UCSD-AML1 (cell line): ENCODE measurements around the gene OPTN.
"Not testable (repeated sequence)": the region's sequence is repeated elsewhere in the genome, so short reads cannot be mapped to it uniquely, and the experiment has no call there.

Experiments used
- DNase-seq: peaks from one replicate; lab custom pipeline; 2025; ENCODE audit not compliant: unreplicated experiment; lab: John Stamatoyannopoulos, UW

OPTN gene

GRCh38 chr10:13099666-13100348, at the start of gene OPTN:
TSS of gene OPTN (plus strand) at chr10:13100163. CDS start at chr10:13109123, 8,960 bp downstream.
- peak; percentile 90 for DNase-seq

GRCh38 chr10:13051126-13051694, 48.8 kb upstream of the OPTN start:
- no peak for DNase-seq

- DNase-seq, result not testable (repeated sequence)
Measured at GRCh38 chr10:13053208-13053607, 46.8 kb upstream of the OPTN start.

GRCh38 chr10:13053794-13054462, 46.0 kb upstream of the OPTN start:
- no peak for DNase-seq

- no peak for DNase-seq
Measured at GRCh38 chr10:13054844-13055243, 45.1 kb upstream of the OPTN start.

GRCh38 chr10:13056456-13057077, 43.4 kb upstream of the OPTN start:
- DNase-seq, result no peak

GRCh38 chr10:13062803-13063202, 37.2 kb upstream of the OPTN start:
- no peak for DNase-seq

GRCh38 chr10:13066527-13066926, 33.4 kb upstream of the OPTN start:
- no peak for DNase-seq

GRCh38 chr10:13067431-13067830, 32.5 kb upstream of the OPTN start:
- DNase-seq, result no peak

GRCh38 chr10:13068071-13068470, 31.9 kb upstream of the OPTN start:
- no peak for DNase-seq

- no peak for DNase-seq
Measured at GRCh38 chr10:13068484-13068883, 31.5 kb upstream of the OPTN start.

GRCh38 chr10:13072339-13072738, 27.6 kb upstream of the OPTN start:
- DNase-seq, result no peak

GRCh38 chr10:13074563-13075451, 25.2 kb upstream of the OPTN start:
- DNase-seq, result peak; percentile 56

GRCh38 chr10:13078912-13079775, 20.8 kb upstream of the OPTN start:
- DNase-seq, result no peak

GRCh38 chr10:13079776-13080050, 20.2 kb upstream of the OPTN start:
- no peak for DNase-seq

- DNase-seq, result no peak
Measured at GRCh38 chr10:13080643-13081042, 19.3 kb upstream of the OPTN start.

- not testable (repeated sequence) for DNase-seq
Measured at GRCh38 chr10:13083700-13084099, 16.3 kb upstream of the OPTN start.

- DNase-seq, result no peak
Measured at GRCh38 chr10:13086056-13086455, 13.9 kb upstream of the OPTN start.

- DNase-seq, result no peak
Measured at GRCh38 chr10:13087601-13087985, 12.4 kb upstream of the OPTN start.

- no peak for DNase-seq
Measured at GRCh38 chr10:13087986-13088618, 11.9 kb upstream of the OPTN start.
